Measurements from ENCODE around the gene DNALI1.
"Not testable (repeated sequence)": the region's sequence is repeated elsewhere in the genome, so short reads cannot be mapped to it uniquely, and the experiment has no call there.

DNA sequence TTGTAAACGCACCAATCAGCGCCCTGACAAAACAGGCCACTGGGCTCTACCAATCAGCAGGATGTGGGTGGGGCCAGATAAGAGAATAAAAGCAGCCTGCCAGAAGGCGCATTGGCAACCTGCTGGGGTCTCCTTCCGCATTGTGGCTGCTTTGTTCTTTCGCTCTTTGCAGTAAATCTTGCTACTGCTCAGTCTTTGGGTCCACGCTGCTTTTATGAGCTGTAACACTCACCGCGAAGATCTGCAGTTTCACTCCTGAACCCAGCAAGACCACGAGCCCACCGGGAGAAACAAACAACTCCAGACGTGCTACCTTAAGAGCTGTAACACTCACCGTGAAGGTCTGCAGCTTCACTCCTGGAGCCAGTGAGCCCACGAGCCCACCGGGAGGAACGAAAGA lies 37.8 kb upstream of the DNALI1 start:
- not testable (repeated sequence) for TF ChIP-seq POLR2A (IDR thresholded peaks at IDR 0.05)
- TF ChIP-seq, protein P1, sequence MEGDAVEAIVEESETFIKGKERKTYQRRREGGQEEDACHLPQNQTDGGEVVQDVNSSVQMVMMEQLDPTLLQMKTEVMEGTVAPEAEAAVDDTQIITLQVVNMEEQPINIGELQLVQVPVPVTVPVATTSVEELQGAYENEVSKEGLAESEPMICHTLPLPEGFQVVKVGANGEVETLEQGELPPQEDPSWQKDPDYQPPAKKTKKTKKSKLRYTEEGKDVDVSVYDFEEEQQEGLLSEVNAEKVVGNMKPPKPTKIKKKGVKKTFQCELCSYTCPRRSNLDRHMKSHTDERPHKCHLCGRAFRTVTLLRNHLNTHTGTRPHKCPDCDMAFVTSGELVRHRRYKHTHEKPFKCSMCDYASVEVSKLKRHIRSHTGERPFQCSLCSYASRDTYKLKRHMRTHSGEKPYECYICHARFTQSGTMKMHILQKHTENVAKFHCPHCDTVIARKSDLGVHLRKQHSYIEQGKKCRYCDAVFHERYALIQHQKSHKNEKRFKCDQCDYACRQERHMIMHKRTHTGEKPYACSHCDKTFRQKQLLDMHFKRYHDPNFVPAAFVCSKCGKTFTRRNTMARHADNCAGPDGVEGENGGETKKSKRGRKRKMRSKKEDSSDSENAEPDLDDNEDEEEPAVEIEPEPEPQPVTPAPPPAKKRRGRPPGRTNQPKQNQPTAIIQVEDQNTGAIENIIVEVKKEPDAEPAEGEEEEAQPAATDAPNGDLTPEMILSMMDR (IDR thresholded peaks at IDR 0.05 in 4 of 5, conservative IDR thresholded peaks at IDR 0.05 in 1 of 5) = not testable (repeated sequence)

All from gastrocnemius medialis (tissue), 4 donors.